Measurements from ENCODE around the gene RAB11A. TPM values are rescaled to one million over a fixed set of nuclear protein-coding genes. Genes with fewer than 3 reads are reported as not detected.

RAB11A gene
- total and polyA plus RNA-seq, 2 donors (not counting 3 experiments of a cell fraction or from before 2014, with no cell fraction given): 239 to 250 TPM

GRCh38 chr15:65907661-65908060 lies 38.4 kb downstream of the RAB11A start:
- intact Hi-C loops (cut with micrococcal nuclease) (no loop called here), dilution Hi-C loops (cut with MboI; ENCODE audit: extremely low pct_ligation_motif_present, low sequenced_read_pairs) (no loop called here)
- Histone ChIP-seq H2AFZ (ENCODE audit: low read depth, low read length) (no peak overlapping the region), H3K36me3 (ENCODE audit: control insufficient read depth in 2 of 2, extremely low read depth in 1 of 2, insufficient read depth in 2 of 2, low read length in 2 of 2) (peaks cover 3 to 30% of the 10 kb centered on the region in 2 experiments), H3K9me3 (replicated peaks; ENCODE audit: control insufficient read depth, insufficient read depth, low read length) (no peaks in the 10 kb centered on the region), H3K27ac (ENCODE audit: insufficient read depth, low read depth, low read length) (no peak overlapping the region), H4K20me1 (replicated peaks; ENCODE audit: control insufficient read depth, extremely low read depth, insufficient read depth, low read length) (no peaks in the 10 kb centered on the region), H3K27me3 (ENCODE audit: control insufficient read depth in 2 of 2, insufficient read depth in 2 of 2, low read length in 2 of 2) (no peaks in the 10 kb centered on the region), H3K4me1 (ENCODE audit: control insufficient read depth, extremely low read depth, insufficient read depth, low read length) (peaks cover 5% of the 10 kb centered on the region), H3K4me3 (replicated peaks in 1 of 3; ENCODE audit: insufficient read depth in 1 of 3, low read depth in 1 of 3, low read length in 3 of 3) (no peak overlapping the region), H3K9ac (replicated peaks; ENCODE audit: extremely low read depth, insufficient read depth, low read length) (no peak overlapping the region), H3K79me2 (ENCODE audit: control insufficient read depth, insufficient read depth, low read length) (no peaks in the 10 kb centered on the region), H3K9me1 (replicated peaks; ENCODE audit: control insufficient read depth, extremely low read depth, insufficient read depth, low read length) (no peaks in the 10 kb centered on the region), H3K4me2 (ENCODE audit: insufficient read depth, low read length) (no peak overlapping the region)
- CTCF ChIA-PET: no interaction called here
- no peak for TF ChIP-seq EZH2 (IDR thresholded peaks at IDR 0.05; ENCODE audit: borderline replicate concordance, low read depth, low read length, severe bottlenecking)
- no peak for TF ChIP-seq GATA2 (IDR thresholded peaks at IDR 0.05; ENCODE audit: insufficient read depth, insufficient read length, low read depth, low read length)
- TF ChIP-seq JUN (IDR thresholded peaks at IDR 0.05; ENCODE audit: borderline replicate concordance, insufficient read depth, insufficient read length, low read depth): no peak
- TF ChIP-seq CTCF (IDR thresholded peaks at IDR 0.05; ENCODE audit: extremely low read depth in 1 of 2, insufficient read depth in 1 of 2, low read depth in 1 of 2, low read length in 2 of 2): no peak
- TF ChIP-seq FOS (IDR thresholded peaks at IDR 0.05; ENCODE audit: borderline replicate concordance, insufficient read depth, low read length): no peak
- no peak for TF ChIP-seq MYC (IDR thresholded peaks at IDR 0.05; ENCODE audit: low read depth, low read length)
- TF ChIP-seq POLR2A (IDR thresholded peaks at IDR 0.05; ENCODE audit: low read depth, low read length): no peak
- TF ChIP-seq MAX (IDR thresholded peaks at IDR 0.05; ENCODE audit: insufficient read depth, insufficient read length): no peak
- TF ChIP-seq POLR2AphosphoS5 (IDR thresholded peaks at IDR 0.05; ENCODE audit: insufficient read depth, low read depth, low read length): no peak
- no TSS peak for BruUV-seq (replicated peaks)
- POLR2A ChIA-PET: no interaction called here
- no peak for FAIRE-seq
- no peak for DNase-seq (ENCODE audit: low read depth, low spot score)

All from endothelial cell of umbilical vein (primary cell).